Activated CD4-positive, CD25-positive, alpha-beta regulatory T cell treated with anti-CD3 and anti-CD28 coated beads, Interleukin-2, amount 50 U/mL, for 72 hours (primary cell): Measurements from ENCODE around the gene CDKN2AIP.
"Not testable (repeated sequence)": the region's sequence is repeated elsewhere in the genome, so short reads cannot be mapped to it uniquely, and the experiment has no call there.

Source experiments
- DNase-seq: peaks from one replicate; pipeline ENCODE4 v3.0.0; 2021

CDKN2AIP gene

DNA sequence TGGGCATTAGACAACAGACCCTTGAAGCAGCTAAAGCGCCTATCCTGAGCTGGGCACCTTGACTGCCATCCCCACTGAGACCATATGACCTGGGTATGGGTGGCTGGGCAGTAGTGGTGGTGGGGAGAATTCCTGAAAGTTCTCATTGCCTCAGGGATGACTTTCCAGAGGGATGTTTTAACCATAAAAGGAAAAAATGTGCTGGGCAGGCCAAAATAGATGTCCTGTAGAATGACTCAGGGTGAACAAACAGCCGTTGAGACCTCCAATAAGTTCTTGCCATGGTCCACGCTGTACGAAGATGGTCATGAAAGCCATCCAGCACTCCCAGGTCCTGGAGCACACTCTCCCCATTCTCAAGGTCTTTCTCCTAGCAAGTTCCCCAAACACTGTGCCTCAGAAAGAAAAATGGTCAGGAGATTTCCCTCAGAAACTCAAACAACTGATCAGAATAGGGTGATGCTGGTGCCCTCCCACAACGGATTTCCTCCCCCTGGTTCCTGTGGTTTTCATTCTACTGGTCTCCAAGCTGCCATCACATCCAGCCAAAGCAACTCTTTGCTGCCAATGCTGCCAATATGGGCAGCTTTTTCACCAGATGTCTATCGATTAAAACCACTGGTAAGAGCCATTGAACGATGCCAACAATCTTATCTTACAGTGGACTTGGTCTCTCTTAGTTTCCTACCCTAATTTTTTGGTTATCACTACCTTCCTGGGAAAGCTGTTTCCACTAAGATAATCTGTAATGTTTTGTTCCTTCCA lies 11.2 kb downstream of the CDKN2AIP start:
- DNase-seq, result no peak

DNA sequence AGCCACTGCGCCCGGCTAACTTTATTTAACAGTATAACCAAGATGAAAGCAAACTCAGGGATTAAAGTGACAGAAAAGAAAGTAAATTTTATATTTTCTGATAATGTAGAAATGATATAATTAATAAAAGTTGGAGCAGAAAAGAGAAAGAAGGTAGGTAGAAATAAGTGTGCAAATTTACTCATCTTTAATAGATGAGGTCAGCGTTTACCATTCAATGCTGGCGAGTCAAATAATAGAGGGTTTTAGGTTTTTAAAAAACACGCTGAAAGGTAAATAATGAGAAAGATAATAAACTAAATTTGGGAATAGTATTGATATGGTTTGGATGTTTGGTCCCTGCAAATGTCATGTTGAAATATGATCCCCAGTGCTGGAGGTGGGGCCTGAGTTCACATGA lies 13.6 kb downstream of the CDKN2AIP start:
- no peak for DNase-seq

DNA sequence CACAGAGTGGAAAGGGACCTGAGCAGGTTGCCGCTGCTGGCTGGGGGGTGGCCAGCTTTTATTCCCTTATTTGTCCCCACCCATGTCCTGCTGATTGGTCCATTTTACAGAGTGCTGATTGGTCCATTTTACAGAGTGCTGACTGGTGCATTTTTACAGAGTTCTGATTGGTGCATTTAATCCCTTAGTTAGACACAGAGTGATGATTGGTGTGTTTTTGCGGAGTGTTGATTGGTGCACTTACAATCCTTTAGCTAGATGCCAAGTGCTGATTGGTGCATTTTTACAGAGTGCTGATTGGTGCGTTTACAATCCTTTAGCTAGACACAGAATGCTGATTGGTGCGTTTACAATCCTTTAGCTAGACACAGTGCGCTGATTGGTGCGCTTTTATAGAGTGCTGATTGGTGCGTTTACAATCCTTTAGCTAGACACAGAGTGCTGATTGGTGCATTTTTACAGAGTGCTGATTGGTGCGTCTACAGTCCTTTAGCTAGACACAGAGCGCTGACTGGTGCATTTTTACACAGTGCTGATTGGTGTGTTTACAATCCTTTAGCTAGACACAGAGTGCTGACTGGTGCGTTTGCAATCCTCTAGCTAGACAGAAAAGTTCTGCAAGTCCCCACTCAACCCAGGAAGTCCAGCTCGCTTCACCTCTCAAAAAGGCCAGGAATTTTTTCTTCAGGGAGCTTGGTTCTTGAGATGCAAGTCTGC lies 19.6 kb downstream of the CDKN2AIP start:
- not testable (repeated sequence) for DNase-seq

DNA sequence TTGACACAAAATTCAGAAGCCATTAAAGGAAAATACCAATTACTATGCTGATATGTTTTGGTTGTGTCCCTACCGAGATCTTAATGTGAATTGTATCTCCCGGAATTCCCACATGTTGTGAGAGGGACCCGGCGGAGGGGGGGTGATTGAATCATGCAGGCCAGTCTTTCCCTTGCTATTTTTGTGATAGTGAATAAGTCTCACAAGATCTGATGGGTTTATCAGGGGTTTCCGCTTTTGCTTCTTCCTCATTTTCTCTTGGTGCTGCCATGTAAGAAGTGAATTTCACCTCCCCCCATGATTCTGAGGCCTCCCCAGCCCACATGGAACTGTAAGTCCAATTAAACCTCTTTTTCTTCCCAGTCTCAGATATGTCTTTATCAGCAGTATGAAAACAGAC lies 21.4 kb downstream of the CDKN2AIP start:
- not testable (repeated sequence) for DNase-seq

DNA sequence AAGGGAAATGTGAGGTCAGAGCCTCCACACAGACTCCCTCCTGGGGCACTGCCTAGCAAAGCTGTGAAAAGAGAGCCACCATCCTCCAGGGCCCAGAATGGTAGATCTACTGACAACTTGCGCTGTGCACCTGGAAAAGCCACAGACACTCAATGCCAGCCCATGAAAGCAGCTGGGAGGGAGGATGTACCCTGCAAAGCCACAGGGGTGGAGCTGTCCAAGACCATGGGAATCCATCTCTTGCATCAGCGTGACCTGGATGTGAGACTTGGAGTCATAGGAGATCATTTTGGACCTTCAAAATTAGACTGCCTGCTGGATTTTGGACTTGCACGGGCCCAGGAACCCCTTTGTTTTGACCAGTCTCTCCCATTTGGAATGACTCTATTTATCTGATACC lies 22.8 kb downstream of the CDKN2AIP start:
- no peak for DNase-seq

DNA sequence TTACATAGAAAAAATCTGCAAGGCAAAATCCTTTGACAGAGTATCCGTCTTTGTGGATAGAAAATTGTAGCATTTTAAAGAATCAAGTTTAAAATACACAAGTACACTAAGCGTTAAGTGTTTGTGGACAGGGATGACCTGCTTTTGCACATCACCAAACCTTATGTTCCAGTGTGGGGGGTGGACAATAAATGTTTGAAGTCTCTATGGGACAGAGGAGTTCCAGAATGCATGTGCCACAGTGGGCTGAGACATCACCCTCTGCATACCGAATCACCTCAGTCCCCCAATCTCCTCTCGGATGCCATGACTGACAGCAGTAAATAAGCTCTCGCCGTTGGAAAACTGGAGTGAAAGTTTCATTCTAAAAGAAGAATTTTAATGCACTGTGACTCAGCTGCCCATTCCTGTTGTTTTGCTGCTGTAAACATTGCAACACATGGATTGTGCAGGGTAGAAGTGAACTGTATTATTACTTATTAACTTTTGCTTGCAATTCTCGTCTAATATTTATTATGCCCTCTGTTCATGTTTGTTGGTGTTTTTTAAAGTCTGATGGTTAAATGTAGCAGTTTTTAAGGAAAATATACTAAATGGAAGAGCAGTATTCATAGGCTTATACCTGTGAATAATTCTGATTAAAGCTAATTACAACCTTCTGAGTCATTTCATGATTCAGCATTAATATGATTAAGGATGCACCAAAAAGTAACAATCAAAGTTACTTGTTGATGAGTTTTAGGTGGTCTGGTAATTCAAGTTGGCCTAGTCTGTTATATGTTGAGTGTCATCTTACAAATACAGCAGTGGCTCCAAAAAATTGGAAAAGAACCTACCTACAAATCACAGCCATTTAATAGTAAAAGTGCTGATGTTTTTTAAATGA lies 24.0 kb downstream of the CDKN2AIP start:
- no peak for DNase-seq

DNA sequence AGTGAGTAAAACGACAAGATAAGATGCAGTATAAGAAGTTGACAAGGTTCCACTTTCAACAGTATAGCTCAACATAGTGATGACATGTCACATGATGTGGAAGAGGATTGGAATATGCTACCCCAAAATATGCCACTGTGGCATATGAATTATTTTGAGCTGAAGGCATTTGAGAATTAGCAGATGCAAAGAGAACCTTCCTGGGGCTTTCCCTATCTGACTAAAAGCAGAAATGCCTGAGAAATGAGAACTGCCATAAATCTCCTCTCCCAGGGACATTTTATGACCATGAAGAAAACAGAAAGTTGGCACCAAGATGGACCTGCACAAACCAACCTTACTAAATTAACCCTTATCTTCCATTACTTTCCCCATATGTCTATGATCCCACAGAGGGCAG lies 24.8 kb downstream of the CDKN2AIP start:
- DNase-seq, result no peak

DNA sequence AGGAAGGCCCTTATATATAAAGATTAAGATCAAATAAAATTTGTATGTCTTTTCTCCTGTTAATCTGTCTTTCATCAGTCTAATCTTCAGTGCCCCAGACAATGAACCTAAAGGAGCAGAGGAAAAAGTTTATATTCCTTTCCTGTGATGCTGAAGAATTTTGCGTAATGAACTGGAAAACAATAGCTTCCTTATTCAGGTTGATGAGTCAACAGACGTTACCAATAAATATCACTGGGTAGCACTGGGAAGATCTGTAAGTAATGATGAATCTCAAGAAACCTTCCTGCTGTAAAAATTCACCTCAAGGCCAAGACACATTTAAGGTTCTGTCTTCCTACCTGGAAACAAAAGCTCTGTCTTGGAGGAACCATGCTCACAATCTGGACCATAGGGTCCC lies 25.5 kb downstream of the CDKN2AIP start:
- DNase-seq, result no peak

DNA sequence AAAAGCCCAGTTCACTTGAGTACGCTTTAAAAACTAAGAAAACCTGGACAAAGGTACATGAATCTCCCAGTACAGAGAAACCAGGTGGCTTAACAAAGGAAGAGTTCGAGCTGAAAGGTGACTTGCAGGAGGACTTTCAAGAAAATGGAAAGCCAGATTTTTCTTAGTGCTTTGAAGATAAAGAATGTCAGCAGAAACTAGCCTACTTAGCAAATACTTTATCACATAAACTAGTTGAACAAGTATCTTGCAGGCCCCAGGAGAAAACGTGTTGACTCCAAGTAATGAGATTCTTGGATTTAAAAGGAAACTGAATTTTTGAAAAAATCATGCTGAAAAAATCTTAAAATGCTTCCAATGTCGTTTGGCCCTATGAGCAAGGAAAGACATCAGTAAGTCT lies 26.4 kb downstream of the CDKN2AIP start:
- no peak for DNase-seq

DNA sequence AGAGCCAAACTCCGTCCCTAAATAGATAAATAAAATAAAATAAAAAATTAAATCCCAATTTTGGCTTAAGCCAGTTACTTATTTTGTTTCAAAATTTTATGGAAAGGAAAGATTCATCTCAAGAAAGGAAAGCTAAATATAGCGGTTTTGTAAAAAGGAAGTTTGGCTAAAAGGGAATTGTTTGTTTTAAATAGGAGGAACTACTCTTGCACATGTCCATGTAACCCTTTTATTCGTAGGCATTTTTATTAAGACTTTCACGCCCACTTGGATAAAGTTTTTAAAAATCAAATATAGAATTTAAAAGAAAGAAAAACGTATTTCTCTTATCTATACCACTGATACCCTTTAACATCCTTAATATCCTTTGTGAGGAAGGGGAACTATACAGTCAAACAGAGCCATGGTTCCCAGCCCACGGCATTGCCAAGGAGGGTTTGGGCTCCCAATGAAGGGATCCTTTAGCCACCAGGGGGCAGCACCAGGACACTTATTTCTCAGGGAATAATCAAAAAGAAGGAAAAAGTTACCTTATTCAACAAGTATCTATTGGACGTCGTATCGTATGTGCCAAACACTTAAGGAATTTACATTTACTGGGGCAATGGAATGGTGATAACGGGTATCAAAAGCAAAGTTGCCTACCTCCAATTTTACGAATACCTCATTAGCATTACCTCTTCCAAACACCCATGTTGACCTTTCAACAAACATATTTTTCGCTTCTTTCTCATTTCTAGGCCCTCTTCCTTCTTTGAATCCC lies 27.7 kb downstream of the CDKN2AIP start:
- peak; percentile 80 for DNase-seq

DNA sequence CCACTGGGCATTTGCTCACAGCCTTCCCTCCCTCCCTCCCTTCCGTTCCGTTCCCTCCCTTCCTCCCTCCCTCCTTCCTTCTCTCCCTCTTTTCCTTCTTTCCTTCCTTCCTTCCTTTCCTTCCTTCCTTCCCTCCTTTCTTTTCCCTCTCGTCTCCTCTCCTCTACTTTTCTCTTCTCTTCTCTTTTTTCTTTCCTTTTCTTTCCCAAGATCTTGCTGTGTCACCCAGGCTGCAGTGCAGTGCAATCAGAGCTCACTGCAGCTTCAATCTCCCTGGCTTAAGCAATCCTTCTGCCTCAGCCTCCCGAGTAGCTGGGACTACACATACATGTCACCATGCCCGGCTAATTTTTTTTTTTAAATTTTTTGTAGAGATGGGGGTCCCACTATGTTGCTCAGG lies 33.7 kb downstream of the CDKN2AIP start:
- no peak for DNase-seq

DNA sequence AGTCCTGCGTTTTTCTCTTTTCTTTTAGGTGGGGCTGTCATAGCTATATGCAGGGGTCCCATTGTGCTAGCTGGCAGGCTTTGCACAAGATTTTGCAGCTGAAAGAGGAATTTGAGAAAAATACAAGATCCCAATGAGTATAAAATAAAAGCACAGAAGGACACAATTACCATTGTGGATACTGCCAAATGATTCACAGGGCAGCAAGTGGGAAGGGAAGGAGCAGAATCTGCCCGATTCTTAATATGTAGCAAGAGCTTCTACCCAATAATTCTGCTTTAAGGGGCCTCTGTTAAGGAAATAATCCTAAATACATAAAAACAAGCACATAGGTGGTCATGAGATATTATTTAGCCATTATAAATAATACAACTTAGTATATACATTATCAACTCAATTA lies 34.5 kb downstream of the CDKN2AIP start:
- DNase-seq, result no peak

DNA sequence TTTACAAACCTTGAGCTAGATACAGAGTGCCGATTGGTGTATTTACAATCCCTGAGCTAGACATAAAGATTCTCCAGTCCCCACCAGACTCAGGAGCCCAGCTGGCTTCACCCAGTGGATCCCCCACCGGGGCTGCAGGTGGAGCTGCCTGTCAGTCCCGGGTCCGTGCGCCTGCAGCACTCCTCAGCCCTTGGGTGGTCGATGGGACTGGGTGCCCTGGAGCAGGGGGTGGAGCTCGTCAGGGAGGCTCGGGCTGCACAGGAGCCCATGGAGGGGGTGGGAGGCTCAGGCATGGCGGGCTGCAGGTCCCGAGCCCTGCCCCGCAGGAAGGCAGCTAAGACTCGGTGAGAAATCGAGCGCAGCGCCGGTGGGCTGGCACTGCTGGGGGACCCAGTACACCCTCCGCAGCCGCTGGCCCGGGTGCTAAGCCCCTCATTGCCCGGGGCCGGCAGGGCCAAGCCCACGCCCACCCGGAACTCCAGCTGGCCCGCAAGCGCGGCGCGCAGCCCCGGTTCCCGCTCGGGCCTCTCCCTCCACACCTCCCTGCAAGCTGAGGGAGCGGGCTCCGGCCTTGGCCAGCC lies 38.2 kb downstream of the CDKN2AIP start:
- not testable (repeated sequence) for DNase-seq

DNA sequence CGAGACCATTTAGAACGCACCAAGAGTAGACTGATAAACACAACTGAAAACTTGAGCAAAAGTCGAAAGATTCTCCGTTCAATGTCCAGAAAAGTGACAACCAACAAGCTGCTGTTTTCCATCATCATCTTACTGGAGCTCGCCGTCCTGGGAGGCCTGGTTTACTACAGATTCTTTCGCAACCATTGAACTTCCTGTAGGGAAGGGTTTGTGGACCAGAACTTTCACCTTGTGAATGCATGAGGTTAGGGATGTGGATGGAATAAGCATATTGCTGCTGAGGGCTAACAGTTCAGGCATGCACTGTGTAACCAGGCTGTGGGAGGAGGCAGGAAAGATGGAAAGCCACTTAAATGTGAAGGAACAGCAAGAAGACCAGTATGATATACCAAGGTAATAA lies 39.6 kb downstream of the CDKN2AIP start:
- no peak for DNase-seq

DNA sequence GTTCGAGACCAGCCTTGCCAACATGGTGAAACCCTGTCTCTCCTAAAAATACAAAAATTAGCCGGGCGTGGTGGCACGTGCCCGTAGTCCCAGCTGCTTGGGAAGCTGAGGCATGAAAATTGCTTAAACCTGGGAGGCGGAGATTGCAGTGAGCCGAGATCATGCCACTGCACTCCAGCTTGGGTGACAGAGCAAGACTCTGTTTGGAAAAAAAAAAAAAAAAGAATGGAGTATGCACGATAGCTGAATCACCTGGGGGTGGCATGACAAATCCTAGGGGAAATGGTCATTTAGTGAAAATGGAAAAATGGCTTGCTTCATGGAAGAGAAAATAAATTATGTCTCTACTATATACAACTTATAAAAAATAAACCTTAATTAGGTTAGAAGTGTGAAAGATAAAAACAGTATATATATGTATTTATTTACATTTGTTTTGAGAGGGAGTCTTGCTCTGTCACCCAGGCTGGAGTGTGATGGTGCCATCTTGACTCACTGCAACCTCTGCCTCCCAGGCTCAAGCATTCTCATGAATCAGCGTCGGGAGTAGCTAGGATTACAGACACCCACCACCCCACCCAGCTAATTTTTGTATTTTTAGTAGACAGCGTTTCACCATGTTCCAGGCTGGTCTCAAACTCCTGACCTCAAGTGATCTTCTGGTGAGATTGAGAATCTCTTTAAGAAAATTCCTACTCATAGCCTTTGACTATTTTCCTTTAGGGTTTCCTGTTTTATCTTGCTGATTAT lies 41.1 kb downstream of the CDKN2AIP start:
- DNase-seq, result no peak

DNA sequence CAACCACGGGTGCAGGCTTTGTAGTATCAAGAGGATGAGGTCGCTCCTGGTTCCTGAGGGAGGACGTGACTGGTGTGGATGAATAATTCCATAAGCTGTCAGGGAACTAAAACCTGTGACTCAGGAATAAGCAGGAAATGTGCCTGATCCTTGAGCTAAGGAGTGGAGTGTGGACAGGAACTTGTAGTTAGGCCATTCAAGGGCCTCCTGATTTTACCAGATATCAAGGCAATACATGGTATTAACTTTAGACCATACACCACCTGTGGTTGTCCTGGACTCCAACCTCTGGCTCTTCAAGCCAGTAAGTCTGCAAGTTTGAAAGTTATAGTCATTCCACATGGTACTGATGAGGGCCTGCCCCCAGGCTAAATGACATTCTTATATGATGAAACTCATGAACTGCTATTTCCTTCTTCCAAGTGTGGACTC lies 48.4 kb downstream of the CDKN2AIP start:
- DNase-seq, result no peak

DNA sequence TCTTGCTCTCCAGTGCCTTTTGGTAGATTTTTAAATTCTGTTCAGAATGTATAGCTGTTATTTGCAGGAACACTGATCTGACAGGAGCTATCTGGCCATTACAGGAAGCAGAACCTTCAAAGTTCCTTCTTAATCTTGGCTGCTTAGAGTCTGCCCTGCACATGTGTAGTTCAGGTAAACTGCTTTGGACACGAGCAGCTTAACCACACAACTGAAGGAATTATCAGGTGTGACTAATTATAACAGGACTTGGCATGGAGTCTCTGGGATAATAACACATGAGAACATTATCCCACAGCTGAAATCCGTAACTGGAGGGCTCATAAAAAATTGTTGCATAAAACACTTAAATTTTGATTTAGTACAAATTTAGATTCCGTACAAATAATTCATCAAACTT lies 48.8 kb downstream of the CDKN2AIP start:
- no peak for DNase-seq

DNA sequence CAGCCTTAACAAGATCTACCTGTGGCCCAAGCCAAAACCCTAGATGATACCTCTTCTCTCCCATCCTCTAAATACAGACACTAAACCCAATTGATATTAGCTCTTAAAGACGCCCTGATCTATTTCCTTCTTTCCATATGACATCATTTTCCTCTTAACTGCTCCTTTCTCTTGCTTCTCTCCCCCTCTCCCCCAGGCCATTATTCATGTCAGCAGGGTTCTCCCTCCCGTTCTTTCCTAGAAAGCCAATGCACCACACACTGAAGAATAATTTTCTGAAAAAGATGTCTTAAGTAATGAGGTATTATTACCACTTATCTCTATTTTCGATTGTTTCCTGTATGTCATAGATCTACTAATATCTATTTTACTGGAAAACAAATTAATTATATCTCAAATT lies 50.7 kb downstream of the CDKN2AIP start:
- DNase-seq, result no peak
